ENCODE measurements around the gene TIMELESS. TPM values are rescaled to one million over a fixed set of nuclear protein-coding genes. Genes with fewer than 3 reads are reported as not detected.

Gene TIMELESS
- total and polyA plus RNA-seq, 5 donors from 2014 or later: 2.8 to 7.3 (median 5.1) TPM

DNA sequence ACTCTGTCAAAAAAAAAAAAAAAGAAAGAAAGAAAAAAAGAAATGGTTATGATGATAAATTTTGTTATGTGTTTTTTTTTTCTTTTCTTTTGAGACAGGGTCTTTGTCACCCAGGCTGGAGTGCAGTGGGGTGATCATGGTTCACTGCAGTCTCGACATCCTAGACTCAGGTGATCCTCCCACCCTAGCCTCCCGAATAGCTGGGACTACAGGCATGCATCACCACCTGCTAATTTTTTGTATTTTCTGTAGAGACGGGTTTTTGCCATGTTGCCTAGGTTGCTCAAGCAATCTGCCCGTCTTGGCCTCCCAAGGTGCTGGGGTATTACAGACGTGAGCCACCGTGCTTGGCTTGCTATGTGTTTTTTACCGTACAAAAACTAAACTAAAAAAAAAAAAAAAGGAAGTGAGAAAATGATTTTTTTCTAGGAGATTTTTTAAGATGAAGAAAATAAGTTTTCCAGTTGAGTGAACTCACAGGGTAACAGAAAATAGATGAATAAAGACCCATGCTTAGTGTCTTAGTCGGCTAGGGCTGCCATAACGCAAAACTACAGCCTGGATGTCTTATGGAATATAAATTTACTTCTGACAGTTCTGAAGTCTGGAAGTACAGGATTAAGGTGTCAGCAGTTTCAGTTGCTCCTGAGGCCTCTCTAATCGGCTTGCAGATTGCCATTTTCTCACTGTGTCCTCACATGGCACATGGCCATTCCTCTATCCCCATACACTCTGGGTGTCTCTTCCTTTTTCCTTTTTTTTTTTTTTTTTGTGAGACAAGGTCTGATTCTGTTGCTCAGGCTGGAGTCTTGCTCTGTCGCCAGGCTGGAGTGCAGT lies 73.4 kb downstream of the TIMELESS start:
- Histone ChIP-seq H3K27ac (ENCODE audit: insufficient read depth, low read length, poor library complexity, severe bottlenecking) (no peak overlapping the region), H3K27me3 (ENCODE audit: control insufficient read depth, insufficient read depth, low read length) (peaks cover 3% of the 10 kb centered on the region), H3K4me3 (ENCODE audit: low read depth, low read length) (no peak overlapping the region), H3K4me1 (ENCODE audit: control insufficient read depth, insufficient read depth, low read length, poor library complexity, severe bottlenecking) (no peaks in the 10 kb centered on the region), H3K36me3 (ENCODE audit: control insufficient read depth, insufficient read depth, low read length) (no peaks in the 10 kb centered on the region), H3K9me3 (ENCODE audit: control insufficient read depth in 2 of 2, low read length in 2 of 2) (no peaks in the 10 kb centered on the region)
- no peak for DNase-seq
- Mint-ChIP-seq H3K4me1 (no peaks in the 10 kb centered on the region), H3K27me3 (peaks cover 35% of the 10 kb centered on the region), H3K4me3 (no peak overlapping the region), H3K36me3 (no peaks in the 10 kb centered on the region), H3K27ac (no peak overlapping the region), H3K9me3 (peaks cover 0 to 5% (median 0%) of the 10 kb centered on the region in 7 donors)
- ATAC-seq (ENCODE audit: low read depth in 2 of 2): peak in 1 of 2 donors; percentile 14

DNA sequence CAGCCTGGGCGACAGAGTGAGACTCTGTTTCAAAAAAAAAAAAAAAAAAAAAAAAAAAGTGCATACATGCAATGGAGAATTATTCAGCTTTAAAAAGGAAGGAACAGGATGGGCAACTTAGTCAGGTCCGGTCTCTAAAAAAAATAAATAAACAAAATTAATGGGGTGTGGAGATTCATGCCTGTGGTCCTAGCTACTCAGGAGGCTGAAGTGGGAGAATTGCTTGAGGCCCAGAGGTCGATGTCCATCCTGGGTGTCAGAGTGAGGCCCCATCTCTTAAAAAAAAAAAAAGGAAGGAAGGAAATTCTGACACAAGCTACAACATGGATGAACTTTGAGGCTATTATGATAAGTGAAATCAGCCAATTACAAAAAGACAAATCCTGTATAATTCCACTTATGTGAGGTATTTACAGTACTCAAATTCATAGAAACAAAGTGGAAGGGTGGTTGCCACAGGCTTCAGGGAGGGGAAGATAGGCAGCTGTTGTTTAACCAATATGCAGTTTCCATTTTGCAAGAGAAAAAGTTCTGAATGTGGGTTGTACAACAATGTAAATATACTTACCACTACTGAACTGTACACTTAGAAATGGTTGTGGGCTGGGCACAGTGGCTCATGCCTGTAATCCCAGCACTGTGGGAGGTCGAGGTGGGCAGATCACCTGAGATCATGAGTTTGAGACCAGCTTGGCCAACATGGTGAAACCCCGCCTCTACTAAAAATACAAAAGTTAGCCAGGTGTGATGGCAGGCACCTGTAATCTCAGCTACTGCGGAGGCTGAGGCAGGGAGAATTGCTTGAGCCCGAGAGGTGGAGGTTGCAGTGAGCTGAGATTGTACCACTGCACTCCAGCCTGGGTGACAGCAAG lies 74.3 kb downstream of the TIMELESS start:
- H3K4me1 ChIP-seq (ENCODE audit: control insufficient read depth, insufficient read depth, low read length, poor library complexity, severe bottlenecking): no peaks in the 10 kb centered on the region
- no peak overlapping the region for H3K4me3 ChIP-seq (ENCODE audit: low read depth, low read length)
- H3K36me3 Mint-ChIP-seq: no peaks in the 10 kb centered on the region
- DNase-seq (no peak), ATAC-seq (ENCODE audit: low read depth in 2 of 2) (no peak)
- H3K4me3 Mint-ChIP-seq: no peak overlapping the region
- no peaks in the 10 kb centered on the region for H3K9me3 ChIP-seq (ENCODE audit: control insufficient read depth in 2 of 2, low read length in 2 of 2)
- peaks cover 0 to 5% (median 0%) of the 10 kb centered on the region in 7 donors for H3K9me3 Mint-ChIP-seq
- H3K27me3 Mint-ChIP-seq: peaks cover 35% of the 10 kb centered on the region
- no peaks in the 10 kb centered on the region for H3K36me3 ChIP-seq (ENCODE audit: control insufficient read depth, insufficient read depth, low read length)
- H3K27ac Mint-ChIP-seq: no peak overlapping the region
- H3K27me3 ChIP-seq (ENCODE audit: control insufficient read depth, insufficient read depth, low read length): peaks cover 3% of the 10 kb centered on the region
- H3K4me1 Mint-ChIP-seq: no peaks in the 10 kb centered on the region
- H3K27ac ChIP-seq (ENCODE audit: insufficient read depth, low read length, poor library complexity, severe bottlenecking): no peak overlapping the region

- H3K4me3 ChIP-seq (ENCODE audit: low read depth, low read length): no peak overlapping the region
- Mint-ChIP-seq H3K4me3 (no peak overlapping the region), H3K9me3 (peaks cover 0 to 5% (median 0%) of the 10 kb centered on the region in 7 donors), H3K27ac (no peak overlapping the region), H3K27me3 (peaks cover 43% of the 10 kb centered on the region), H3K36me3 (no peaks in the 10 kb centered on the region), H3K4me1 (no peaks in the 10 kb centered on the region)
- H3K9me3 ChIP-seq (ENCODE audit: control insufficient read depth in 2 of 2, low read length in 2 of 2): no peaks in the 10 kb centered on the region
- no peak for DNase-seq
- H3K27ac ChIP-seq (ENCODE audit: insufficient read depth, low read length, poor library complexity, severe bottlenecking): no peak overlapping the region
- no peak for ATAC-seq (ENCODE audit: low read depth in 2 of 2)
- H3K36me3 ChIP-seq (ENCODE audit: control insufficient read depth, insufficient read depth, low read length): no peaks in the 10 kb centered on the region
- no peaks in the 10 kb centered on the region for H3K4me1 ChIP-seq (ENCODE audit: control insufficient read depth, insufficient read depth, low read length, poor library complexity, severe bottlenecking)
- peaks cover 3% of the 10 kb centered on the region for H3K27me3 ChIP-seq (ENCODE audit: control insufficient read depth, insufficient read depth, low read length)
Observed at GRCh38 chr12:56373515-56373914, 75.7 kb downstream of the TIMELESS start.

- no peaks in the 10 kb centered on the region for H3K9me3 ChIP-seq (ENCODE audit: control insufficient read depth in 2 of 2, low read length in 2 of 2)
- H3K4me3 Mint-ChIP-seq: peak overlapping the region in 1 of 4 donors; percentile 27
- no peak overlapping the region for H3K27ac ChIP-seq (ENCODE audit: insufficient read depth, low read length, poor library complexity, severe bottlenecking)
- no peaks in the 10 kb centered on the region for H3K4me1 ChIP-seq (ENCODE audit: control insufficient read depth, insufficient read depth, low read length, poor library complexity, severe bottlenecking)
- peaks cover 0 to 1% (median 0%) of the 10 kb centered on the region in 4 donors for H3K4me1 Mint-ChIP-seq
- no peaks in the 10 kb centered on the region for H3K36me3 ChIP-seq (ENCODE audit: control insufficient read depth, insufficient read depth, low read length)
- DNase-seq (no peak), ATAC-seq (ENCODE audit: low read depth in 2 of 2) (no peak)
- no peak overlapping the region for H3K27ac Mint-ChIP-seq
- H3K27me3 Mint-ChIP-seq: peaks cover 16% of the 10 kb centered on the region
- no peaks in the 10 kb centered on the region for H3K9me3 Mint-ChIP-seq
- no peak overlapping the region for H3K4me3 ChIP-seq (ENCODE audit: low read depth, low read length)
- no peaks in the 10 kb centered on the region for H3K36me3 Mint-ChIP-seq
- no peaks in the 10 kb centered on the region for H3K27me3 ChIP-seq (ENCODE audit: control insufficient read depth, insufficient read depth, low read length)
Observed at GRCh38 chr12:56366948-56367347, 82.3 kb downstream of the TIMELESS start.

Other genes with a start within 250 kb of the TIMELESS start
- 33.7 TPM for gene RNF41, start 227.5 kb downstream of the TIMELESS start, total RNA-seq
- gene RNF41, start 227.5 kb downstream of the TIMELESS start, polyA plus RNA-seq: 10 to 100 TPM; 39.2 to 45.8 (median 45.1) TPM
- 16.9 TPM for gene NABP2, start 225.1 kb downstream of the TIMELESS start, total RNA-seq
- gene NABP2, start 225.1 kb downstream of the TIMELESS start, polyA plus RNA-seq: 1 to 10 TPM; 4.1 to 6.8 (median 5.0) TPM
- 2.0 TPM for gene SLC39A5, start 219.4 kb downstream of the TIMELESS start, total RNA-seq
- not detected for gene SLC39A5, start 219.4 kb downstream of the TIMELESS start, polyA plus RNA-seq
- 40.1 TPM for gene ANKRD52, start 191.0 kb downstream of the TIMELESS start, total RNA-seq
- gene ANKRD52, start 191.0 kb downstream of the TIMELESS start, polyA plus RNA-seq: 1 to 10 TPM; 5.0 to 7.5 (median 6.4) TPM
- gene COQ10A, start 182.5 kb downstream of the TIMELESS start, total RNA-seq: 23.7 TPM
- 10 to 100 TPM in 3 of 4 donors, 1 to 10 TPM in 1; 8.1 to 11.5 (median 11.0) TPM for gene COQ10A, start 182.5 kb downstream of the TIMELESS start, polyA plus RNA-seq
- 173 TPM for gene CS, start 149.1 kb downstream of the TIMELESS start, total RNA-seq
- gene CS, start 149.1 kb downstream of the TIMELESS start, polyA plus RNA-seq: 10 to 100 TPM; 69.3 to 85.8 (median 74.3) TPM
- 47.6 TPM for gene CNPY2, start 133.4 kb downstream of the TIMELESS start, total RNA-seq
- gene CNPY2, start 133.4 kb downstream of the TIMELESS start, polyA plus RNA-seq: 100 to 1,000 TPM; 139 to 166 (median 156) TPM
- gene PAN2, start 115.4 kb downstream of the TIMELESS start, total RNA-seq: 83.5 TPM
- gene PAN2, start 115.4 kb downstream of the TIMELESS start, polyA plus RNA-seq: 10 to 100 TPM in 1 of 4 donors, 1 to 10 TPM in 3; 4.5 to 10.6 (median 7.3) TPM
- gene IL23A, start 110.5 kb downstream of the TIMELESS start, total RNA-seq: 27.1 TPM
- gene IL23A, start 110.5 kb downstream of the TIMELESS start, polyA plus RNA-seq: 10 to 100 TPM; 12.2 to 18.8 (median 16.8) TPM
- 190 TPM for gene STAT2, start 89.3 kb downstream of the TIMELESS start, total RNA-seq
- 10 to 100 TPM; 67.9 to 92.5 (median 79.8) TPM for gene STAT2, start 89.3 kb downstream of the TIMELESS start, polyA plus RNA-seq
- gene APOF, start 86.6 kb downstream of the TIMELESS start, total RNA-seq: not detected
- not detected for gene APOF, start 86.6 kb downstream of the TIMELESS start, polyA plus RNA-seq
- gene MIP, start 5.2 kb upstream of the TIMELESS start, total RNA-seq: not detected
- gene MIP, start 5.2 kb upstream of the TIMELESS start, polyA plus RNA-seq: under 1 TPM in 3 of 4 donors, not detected in 1; 0.07 to 0.24 (median 0.09) TPM
- 5.3 TPM for gene SPRYD4, start 19.2 kb upstream of the TIMELESS start, total RNA-seq
- 1 to 10 TPM in 3 of 4 donors, under 1 TPM in 1; 0.64 to 2.0 (median 1.5) TPM for gene SPRYD4, start 19.2 kb upstream of the TIMELESS start, polyA plus RNA-seq
- 1.3 TPM for gene GLS2, start 38.7 kb upstream of the TIMELESS start, total RNA-seq
- 1 to 10 TPM in 2 of 4 donors, under 1 TPM in 2; 0.64 to 3.9 (median 2.3) TPM for gene GLS2, start 38.7 kb upstream of the TIMELESS start, polyA plus RNA-seq
- gene RBMS2, start 72.4 kb upstream of the TIMELESS start, total RNA-seq: 3.1 TPM
- gene RBMS2, start 72.4 kb upstream of the TIMELESS start, polyA plus RNA-seq: under 1 TPM in 3 of 4 donors, not detected in 1; 0.14 to 0.41 (median 0.23) TPM
- 237 TPM for gene BAZ2A, start 180.9 kb upstream of the TIMELESS start, total RNA-seq
- gene BAZ2A, start 180.9 kb upstream of the TIMELESS start, polyA plus RNA-seq: 10 to 100 TPM; 22.2 to 30.2 (median 22.6) TPM
- 277 TPM for gene ATP5F1B, start 196.6 kb upstream of the TIMELESS start, total RNA-seq
- gene ATP5F1B, start 196.6 kb upstream of the TIMELESS start, polyA plus RNA-seq: 1,000 to 10,000 TPM in 1 of 4 donors, 100 to 1,000 TPM in 3; 781 to 1,082 (median 867) TPM
- gene PTGES3, start 238.9 kb upstream of the TIMELESS start, total RNA-seq: 128 TPM
- 100 to 1,000 TPM; 276 to 321 (median 303) TPM for gene PTGES3, start 238.9 kb upstream of the TIMELESS start, polyA plus RNA-seq